GM12891 (cell line): ENCODE measurements around the gene SNX1.

ENCODE experiments used
- POLR2A ChIP-seq: IDR thresholded peaks from 2 replicates; pipeline ENCODE4 v1.6.1; 2011; ENCODE audit warnings: low read depth, low read length, control low read depth
- POLR2AphosphoS5 ChIP-seq: IDR thresholded peaks from 2 replicates; pipeline ENCODE4 v1.6.1; 2011; ENCODE audit warnings: low read depth, low read length, control low read depth

DNA sequence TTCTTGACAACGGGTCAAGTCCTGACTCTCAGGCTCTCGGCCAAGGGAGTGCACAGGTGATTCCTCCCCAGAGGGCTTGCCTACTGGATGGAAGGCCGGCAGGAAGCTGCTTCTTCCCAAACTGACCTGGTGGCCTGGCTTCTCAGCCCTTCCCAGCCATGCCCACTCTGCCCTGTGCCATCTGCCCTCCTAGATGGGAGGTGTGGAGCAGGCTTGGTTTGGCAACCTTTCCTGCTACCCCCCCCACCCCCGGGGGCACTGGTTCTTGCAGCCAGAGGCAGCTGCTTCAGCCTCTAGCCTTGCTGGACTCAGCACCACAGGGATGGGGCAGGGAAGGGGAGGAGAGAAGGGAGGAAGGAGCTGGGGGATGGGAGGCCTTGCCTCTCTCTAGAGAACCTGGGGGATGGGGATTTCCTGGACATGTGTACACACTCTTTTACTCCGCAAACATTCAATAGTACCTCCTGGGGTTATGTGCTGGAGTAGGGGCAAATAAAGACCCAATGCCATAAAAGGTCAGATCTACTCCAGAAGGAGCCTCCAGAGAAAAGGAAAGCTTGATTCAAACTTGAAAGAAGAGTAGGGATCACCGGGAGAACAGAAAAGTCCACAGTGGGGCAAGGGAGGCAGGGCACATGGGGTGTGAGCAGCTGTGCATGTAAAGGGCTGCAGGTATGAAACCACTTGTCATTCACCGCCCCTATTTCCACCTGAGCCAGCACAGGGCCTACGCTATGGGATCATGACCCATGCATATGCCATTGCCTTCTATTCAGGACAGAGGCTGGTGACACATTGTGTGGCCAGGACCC is 45.3 kb upstream of the SNX1 start:
- no peak for TF ChIP-seq POLR2AphosphoS5
- no peak for TF ChIP-seq POLR2A
